Mammary epithelial cell (primary cell): ENCODE measurements around the gene GPR173.

ENCODE experiments used
- EZH2 ChIP-seq: IDR thresholded peaks from 2 replicates; pipeline ENCODE4 v1.6.1; 2012; ENCODE audit warnings: low read length, inconsistent platforms, borderline replicate concordance
- TF ChIP-seq, protein P1 (sequence below), 2 donors: IDR thresholded peaks in 1 of 2; conservative IDR thresholded peaks in 1 of 2; 2 replicates each; pipeline ENCODE4 v1.5.1; 2011 to 2012; ENCODE audit warnings: inconsistent platforms in 2 of 2, low read length in 2 of 2, mild to moderate bottlenecking in 2 of 2, control low read depth in 1 of 2, low read depth in 1 of 2; ENCODE audit not compliant: insufficient read depth in 1 of 2; ENCODE audit errors: extremely low read depth in 1 of 2

DNA sequence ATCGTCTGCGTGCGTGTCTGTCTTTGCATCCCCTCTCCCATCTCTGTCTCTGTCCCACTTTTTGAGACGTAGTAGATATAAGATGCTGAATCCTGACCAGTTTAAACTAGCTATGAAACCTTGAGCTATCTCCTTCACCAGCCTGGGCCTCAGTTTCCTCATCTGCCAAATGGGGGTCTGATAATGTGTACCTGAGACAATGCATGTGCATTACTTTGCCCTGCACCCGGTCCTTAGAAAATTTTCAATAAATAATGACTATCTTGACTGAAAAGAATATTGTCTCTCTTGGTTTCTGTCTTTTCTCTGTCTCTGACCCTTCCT lies 46.0 kb downstream of the GPR173 start:
- TF ChIP-seq, protein P1, sequence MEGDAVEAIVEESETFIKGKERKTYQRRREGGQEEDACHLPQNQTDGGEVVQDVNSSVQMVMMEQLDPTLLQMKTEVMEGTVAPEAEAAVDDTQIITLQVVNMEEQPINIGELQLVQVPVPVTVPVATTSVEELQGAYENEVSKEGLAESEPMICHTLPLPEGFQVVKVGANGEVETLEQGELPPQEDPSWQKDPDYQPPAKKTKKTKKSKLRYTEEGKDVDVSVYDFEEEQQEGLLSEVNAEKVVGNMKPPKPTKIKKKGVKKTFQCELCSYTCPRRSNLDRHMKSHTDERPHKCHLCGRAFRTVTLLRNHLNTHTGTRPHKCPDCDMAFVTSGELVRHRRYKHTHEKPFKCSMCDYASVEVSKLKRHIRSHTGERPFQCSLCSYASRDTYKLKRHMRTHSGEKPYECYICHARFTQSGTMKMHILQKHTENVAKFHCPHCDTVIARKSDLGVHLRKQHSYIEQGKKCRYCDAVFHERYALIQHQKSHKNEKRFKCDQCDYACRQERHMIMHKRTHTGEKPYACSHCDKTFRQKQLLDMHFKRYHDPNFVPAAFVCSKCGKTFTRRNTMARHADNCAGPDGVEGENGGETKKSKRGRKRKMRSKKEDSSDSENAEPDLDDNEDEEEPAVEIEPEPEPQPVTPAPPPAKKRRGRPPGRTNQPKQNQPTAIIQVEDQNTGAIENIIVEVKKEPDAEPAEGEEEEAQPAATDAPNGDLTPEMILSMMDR (conservative IDR thresholded peaks at IDR 0.05 in 1 of 2, IDR thresholded peaks at IDR 0.05 in 1 of 2; ENCODE audit: extremely low read depth in 1 of 2, insufficient read depth in 1 of 2, low read depth in 1 of 2, low read length in 2 of 2), result no peak
- no peak for TF ChIP-seq EZH2
